Sigmoid colon (tissue), 7 donors: Measurements from ENCODE around the gene NRF1. TPM values are rescaled to one million over a fixed set of nuclear protein-coding genes. Genes with fewer than 3 reads are reported as not detected.

Source experiments
- DNase-seq: peaks from one replicate; pipeline ENCODE4 v3.0.0-alpha.2; 2019
- H3K27ac ChIP-seq, 4 donors: fragments of 200-600 bp; sonication (generic); one replicate each; pipeline ENCODE4 v1.5.1; 2016 to 2019; ENCODE audit warnings: mild to moderate bottlenecking in 1 of 4
- H3K27me3 ChIP-seq, 3 donors: fragments of 200-600 bp; sonication (generic); one replicate each; pipeline ENCODE4 v1.5.1; 2019; ENCODE audit warnings: mild to moderate bottlenecking in 1 of 3
- H3K36me3 ChIP-seq, 4 donors: fragments of 200-600 bp; sonication (generic); one replicate each; pipeline ENCODE4 v1.5.1; 2016 to 2019
- H3K4me1 ChIP-seq, 4 donors: fragments of 200-600 bp; sonication (generic); one replicate each; pipeline ENCODE4 v1.5.1; 2017 to 2019
- H3K4me3 ChIP-seq, 4 donors: fragments of 200-600 bp; sonication (generic); one replicate each; pipeline ENCODE4 v1.5.1; 2017 to 2019; ENCODE audit warnings: mild to moderate bottlenecking in 2 of 4, moderate library complexity in 1 of 4
- H3K9me3 ChIP-seq, 4 donors: fragments of 200-600 bp in 3 of 4; sonication (generic) in 3 of 4; one replicate each; pipeline versions ENCODE4 v1.5.1 to v1.6.1; 2013 to 2019
- CTCF ChIP-seq, 4 experiments: fragments of 450-650 bp in 3 of 4; fragments of 200-600 bp in 1 of 4; IDR thresholded peaks; one replicate each; pipeline ENCODE4 v1.5.1; 2016 to 2019; ENCODE audit warnings: antibody characterized with exemption in 4 of 4, mild to moderate bottlenecking in 3 of 4, moderate library complexity in 2 of 4
- EP300 ChIP-seq, 4 donors: sonication (generic); formaldehyde crosslinking; IDR thresholded peaks; one replicate each; pipeline ENCODE4 v1.6.1; 2017; ENCODE audit warnings: antibody characterized with exemption in 4 of 4
- POLR2A ChIP-seq, 2 donors: fragments of 450-650 bp; IDR thresholded peaks; one replicate each; pipeline ENCODE4 v1.6.1; 2016; ENCODE audit warnings: antibody characterized with exemption in 2 of 2, mild to moderate bottlenecking in 2 of 2, moderate library complexity in 2 of 2
- POLR2AphosphoS5 ChIP-seq, 4 donors: sonication (generic); formaldehyde crosslinking; IDR thresholded peaks; one replicate each; pipeline ENCODE4 v1.6.1; 2017; ENCODE audit warnings: antibody characterized with exemption in 4 of 4
- WGBS, 2 donors: extraction: QIAGEN DNeasy Blood & Tissue Kit; methylation state at CpG; one replicate each; pipeline ENCODE4 v1.1.7; 2013; 5-methylcytosine and 5-hydroxymethylcytosine counted together
- intact Hi-C: fragments of 100-400 bp; cut with DNase I; formaldehyde crosslinking; loops from one replicate; pipeline ENCODE4 v1.15.1; 2023
- polyA plus RNA-seq, 3 donors: library from polyadenylated mRNA; stranded (reverse); fragments of 200-250 nt; gene quantifications; one replicate each; pipeline ENCODE4 v1.2.3, GENCODE V29; 2013
- total RNA-seq, 4 donors: library from RNA; depleted of rRNA; stranded (reverse); fragments of >200 nt; gene quantifications; one replicate each; pipeline ENCODE4 v1.1.0, GENCODE V29; 2016
- donor health status: healthy with polysubstance abuse.
- donor health status: Bipolar disorder and iron deficiency.
- donor health status: healthy.

Gene NRF1
- total and polyA plus RNA-seq, 7 donors = 4.8 to 18.1 (median 15.0) TPM

- peaks cover 0 to 17% (median 11%) of the 10 kb centered on the region in 4 donors for H3K4me1 ChIP-seq
- H3K9me3 ChIP-seq = no peaks in the 10 kb centered on the region
- no peak for DNase-seq
- H3K27me3 ChIP-seq = no peaks in the 10 kb centered on the region
- no peak overlapping the region for H3K27ac ChIP-seq
- no peak overlapping the region for H3K4me3 ChIP-seq
- TF ChIP-seq POLR2A (IDR thresholded peaks at IDR 0.05) = no peak
- no peak for TF ChIP-seq EP300 (IDR thresholded peaks at IDR 0.05)
- TF ChIP-seq CTCF (IDR thresholded peaks at IDR 0.05) = no peak
- TF ChIP-seq POLR2AphosphoS5 (IDR thresholded peaks at IDR 0.05) = no peak
- peaks cover 0 to 23% (median 5%) of the 10 kb centered on the region in 4 donors for H3K36me3 ChIP-seq
- intact Hi-C loops = no loop called here
- 67 to 84% methylated on average over 2 of the region's 2 CpGs for WGBS, 2 donors
These were observed 130.3 kb downstream of the NRF1 start for GRCh38 chr7:129741743-129742213.

DNA sequence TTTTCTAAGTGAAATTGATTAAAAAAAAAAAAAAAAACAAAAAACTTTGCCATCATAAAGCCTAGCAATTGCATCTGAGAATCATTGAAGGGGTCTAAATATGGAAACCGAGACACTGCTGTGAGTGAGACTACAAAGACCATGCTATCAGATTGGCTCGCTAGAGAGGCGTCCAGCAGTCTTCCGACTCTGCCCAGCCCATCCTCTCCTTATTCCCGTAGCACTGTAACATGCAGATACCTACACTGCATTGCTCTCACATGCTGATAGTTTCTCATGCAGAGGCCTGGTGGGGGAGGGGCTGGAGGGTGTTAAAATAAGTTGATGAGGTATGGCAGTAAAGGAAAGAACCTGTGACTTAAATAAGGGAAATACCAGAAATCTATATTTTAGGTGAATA, 130.7 kb downstream of the NRF1 start:
- intact Hi-C loops = no loop called here
- no peak overlapping the region for H3K27ac ChIP-seq
- DNase-seq = no peak
- H3K4me3 ChIP-seq = no peak overlapping the region
- H3K36me3 ChIP-seq = peaks cover 0 to 28% (median 4%) of the 10 kb centered on the region in 4 donors
- WGBS, 2 donors = 96 to 97% methylated on average over 5 of the region's 5 CpGs
- no peak for TF ChIP-seq EP300 (IDR thresholded peaks at IDR 0.05)
- TF ChIP-seq POLR2A (IDR thresholded peaks at IDR 0.05) = no peak
- no peak for TF ChIP-seq POLR2AphosphoS5 (IDR thresholded peaks at IDR 0.05)
- TF ChIP-seq CTCF (IDR thresholded peaks at IDR 0.05) = no peak
- H3K4me1 ChIP-seq = peaks cover 0 to 17% (median 11%) of the 10 kb centered on the region in 4 donors
- no peaks in the 10 kb centered on the region for H3K9me3 ChIP-seq
- no peaks in the 10 kb centered on the region for H3K27me3 ChIP-seq

DNA sequence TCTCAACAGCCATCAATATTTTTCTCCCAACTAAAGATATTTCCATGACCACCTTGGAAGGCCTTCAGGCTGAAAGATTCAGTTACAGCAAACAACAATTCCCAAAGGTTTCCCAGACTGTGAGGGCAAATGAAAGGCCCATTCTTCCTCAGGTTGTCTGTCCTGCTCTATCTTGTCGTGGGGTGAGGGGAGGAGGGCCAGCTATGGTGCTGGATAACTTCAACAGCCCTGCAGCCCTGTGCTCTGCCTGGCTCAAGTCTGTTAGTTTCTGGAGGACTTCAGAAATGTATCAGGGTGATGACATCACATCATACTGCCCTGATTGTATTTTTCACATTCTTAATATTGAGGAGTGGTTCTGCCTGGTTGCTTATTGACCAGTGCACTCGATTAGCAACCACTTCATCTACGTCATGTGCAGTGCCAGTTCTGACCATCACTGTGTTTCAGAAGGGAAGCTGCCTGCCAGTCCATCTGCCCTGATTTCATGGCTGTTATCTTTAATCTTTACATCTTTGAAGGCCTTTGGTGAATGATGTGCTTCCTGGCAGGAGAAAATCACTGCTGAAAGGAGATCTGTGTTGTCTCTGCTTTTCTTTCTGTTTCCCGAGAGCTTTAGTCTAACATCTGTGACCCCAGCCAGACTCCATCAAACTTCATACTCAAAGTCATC, 135.5 kb downstream of the NRF1 start:
- Histone ChIP-seq H3K27me3 (no peaks in the 10 kb centered on the region), H3K36me3 (peaks cover 0 to 39% (median 3%) of the 10 kb centered on the region in 4 donors), H3K9me3 (no peaks in the 10 kb centered on the region), H3K4me3 (no peak overlapping the region), H3K27ac (no peak overlapping the region), H3K4me1 (no peaks in the 10 kb centered on the region)
- intact Hi-C loops = no loop called here
- 87 to 89% methylated on average over 4 of the region's 4 CpGs for WGBS, 2 donors
- TF ChIP-seq POLR2A (IDR thresholded peaks at IDR 0.05) (no peak), EP300 (IDR thresholded peaks at IDR 0.05) (no peak)
- no peak for DNase-seq

- 93 to 95% methylated on average over 4 of the region's 4 CpGs for WGBS, 2 donors
- intact Hi-C loops = no loop called here
These were observed 137.0 kb downstream of the NRF1 start for GRCh38 chr7:129748356-129749109.

More at GRCh38 chr7:129748356-129749109, 137.0 kb downstream of the NRF1 start:
- Histone ChIP-seq H3K4me1 (no peaks in the 10 kb centered on the region), H3K4me3 (no peak overlapping the region), H3K27me3 (no peaks in the 10 kb centered on the region), H3K27ac (no peak overlapping the region), H3K9me3 (no peaks in the 10 kb centered on the region), H3K36me3 (peaks cover 0 to 39% (median 3%) of the 10 kb centered on the region in 4 donors)
- TF ChIP-seq POLR2AphosphoS5 (IDR thresholded peaks at IDR 0.05) (no peak), CTCF (IDR thresholded peaks at IDR 0.05) (no peak), POLR2A (IDR thresholded peaks at IDR 0.05) (no peak), EP300 (IDR thresholded peaks at IDR 0.05) (no peak)
- DNase-seq = no peak
